Measurements from ENCODE around the gene EID2B. TPM values are rescaled to one million over a fixed set of nuclear protein-coding genes. Genes with fewer than 3 reads are reported as not detected.

The EID2B gene
- total RNA-seq: 2.1 TPM
- long read RNA-seq, transcript EID2B-201 (1 exons, 1,865 nt): major isoform, 10 of 10 reads
- long read RNA-seq, partial matches to known transcripts: 0 of 10 reads
- long read RNA-seq, other reads (novel, unspliced or antisense): 0 of 10 reads

- peak; percentile 99 for DNase-seq (ENCODE audit: low spot score)
Observed at GRCh38 chr19:39532233-39533002, at the start of gene EID2B. Gene EID2B, minus strand, starts transcription at chr19:39532852. Its CDS starts 50 bp downstream, at chr19:39532802.

GRCh38 chr19:39582442-39582841 lies 49.8 kb upstream of the EID2B start:
- no peak for DNase-seq (ENCODE audit: low spot score)

- no peak for DNase-seq (ENCODE audit: low spot score)
Observed at GRCh38 chr19:39568604-39569003, 36.0 kb upstream of the EID2B start.

- no peak for DNase-seq (ENCODE audit: low spot score)
Observed at GRCh38 chr19:39566064-39566463, 33.4 kb upstream of the EID2B start.

GRCh38 chr19:39563408-39563807 lies 30.8 kb upstream of the EID2B start:
- DNase-seq (ENCODE audit: low spot score): no peak

GRCh38 chr19:39558624-39559117 lies 26.0 kb upstream of the EID2B start:
- DNase-seq (ENCODE audit: low spot score): no peak

- no peak for DNase-seq (ENCODE audit: low spot score)
Observed at GRCh38 chr19:39557811-39558623, 25.4 kb upstream of the EID2B start.

- DNase-seq (ENCODE audit: low spot score): no peak
Observed at GRCh38 chr19:39555883-39556282, 23.2 kb upstream of the EID2B start.

GRCh38 chr19:39554701-39555311 lies 22.2 kb upstream of the EID2B start:
- DNase-seq (ENCODE audit: low spot score): no peak

- no peak for DNase-seq (ENCODE audit: low spot score)
Observed at GRCh38 chr19:39553082-39553652, 20.5 kb upstream of the EID2B start.

GRCh38 chr19:39550197-39550596 lies 17.5 kb upstream of the EID2B start:
- DNase-seq (ENCODE audit: low spot score): no peak

GRCh38 chr19:39546599-39546998 lies 13.9 kb upstream of the EID2B start:
- DNase-seq (ENCODE audit: low spot score): no peak

- no peak for DNase-seq (ENCODE audit: low spot score)
Observed at GRCh38 chr19:39544911-39545310, 12.3 kb upstream of the EID2B start.

GRCh38 chr19:39544226-39544903 lies 11.7 kb upstream of the EID2B start:
- no peak for DNase-seq (ENCODE audit: low spot score)

GRCh38 chr19:39543477-39543857 lies 10.8 kb upstream of the EID2B start:
- DNase-seq (ENCODE audit: low spot score): no peak

GRCh38 chr19:39542206-39542605 lies 9.6 kb upstream of the EID2B start:
- no peak for DNase-seq (ENCODE audit: low spot score)

GRCh38 chr19:39540333-39540673 lies 7.7 kb upstream of the EID2B start:
- DNase-seq (ENCODE audit: low spot score): no peak

- peak; percentile 99 for DNase-seq (ENCODE audit: low spot score)
Observed at GRCh38 chr19:39539518-39540332, 7.1 kb upstream of the EID2B start, which contains the start of gene EID2. Gene EID2, minus strand, starts transcription at chr19:39540161. Its CDS starts 82 bp downstream, at chr19:39540079.

GRCh38 chr19:39539165-39539517 lies 6.5 kb upstream of the EID2B start:
- no peak for DNase-seq (ENCODE audit: low spot score)

- DNase-seq (ENCODE audit: low spot score): no peak
Observed at GRCh38 chr19:39533791-39534190, 1.1 kb upstream of the EID2B start.

Measured in mesenteric fat pad (tissue), 1 donor.